Mammary epithelial cell (primary cell): ENCODE data around the gene GRIFIN.

Experiments
- EZH2 ChIP-seq: IDR thresholded peaks from 2 replicates; pipeline ENCODE4 v1.6.1; 2012; ENCODE audit warnings: low read length, inconsistent platforms, borderline replicate concordance
- TF ChIP-seq, protein P1 (sequence below), 2 donors: IDR thresholded peaks in 1 of 2; conservative IDR thresholded peaks in 1 of 2; 2 replicates each; pipeline ENCODE4 v1.5.1; 2011 to 2012; ENCODE audit warnings: inconsistent platforms in 2 of 2, low read length in 2 of 2, mild to moderate bottlenecking in 2 of 2, control low read depth in 1 of 2, low read depth in 1 of 2; ENCODE audit not compliant: insufficient read depth in 1 of 2; ENCODE audit errors: extremely low read depth in 1 of 2

DNA sequence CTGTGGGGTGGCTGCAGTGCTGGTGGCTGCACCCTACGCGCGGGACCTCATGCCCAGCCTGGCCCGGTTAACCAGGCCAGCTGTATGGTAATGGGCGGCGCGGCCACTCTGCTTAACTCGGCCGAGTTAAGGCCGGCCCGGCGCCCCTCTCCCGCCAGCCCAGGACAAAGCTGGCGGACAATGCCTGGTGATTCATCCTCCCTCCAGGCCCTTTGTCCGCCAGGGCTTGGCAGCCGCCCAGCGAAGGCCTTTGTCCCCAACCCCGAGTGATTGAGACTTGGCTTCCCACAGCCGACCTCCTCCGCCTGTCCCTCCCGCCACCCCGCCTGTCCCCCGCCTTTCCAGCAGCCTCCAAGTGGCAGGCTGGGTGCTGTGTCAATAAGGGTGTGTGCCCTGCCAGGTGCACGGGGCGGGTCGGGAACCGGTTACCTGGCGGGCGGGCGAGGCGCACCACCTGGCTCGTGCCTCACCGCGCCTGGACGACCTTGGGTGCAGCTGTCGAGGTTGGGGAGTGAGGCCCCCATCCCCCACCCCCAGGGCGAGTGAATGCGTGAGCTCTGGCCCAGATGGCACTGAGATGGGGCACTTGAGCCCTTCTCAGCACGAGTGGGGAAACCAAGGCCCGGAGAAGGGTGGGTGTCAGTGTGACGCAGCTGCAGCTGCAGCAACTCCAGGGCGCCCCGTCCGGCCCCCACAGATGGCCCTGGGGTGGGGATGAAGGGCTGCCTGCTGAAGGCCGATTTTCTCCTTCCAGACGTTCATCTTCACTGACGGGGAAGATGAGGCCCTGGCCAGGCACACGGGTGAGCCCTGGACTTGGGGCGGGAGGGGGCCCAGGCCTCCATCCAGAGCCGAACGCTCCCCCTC, 48.0 kb upstream of the GRIFIN start:
- TF ChIP-seq, protein P1, sequence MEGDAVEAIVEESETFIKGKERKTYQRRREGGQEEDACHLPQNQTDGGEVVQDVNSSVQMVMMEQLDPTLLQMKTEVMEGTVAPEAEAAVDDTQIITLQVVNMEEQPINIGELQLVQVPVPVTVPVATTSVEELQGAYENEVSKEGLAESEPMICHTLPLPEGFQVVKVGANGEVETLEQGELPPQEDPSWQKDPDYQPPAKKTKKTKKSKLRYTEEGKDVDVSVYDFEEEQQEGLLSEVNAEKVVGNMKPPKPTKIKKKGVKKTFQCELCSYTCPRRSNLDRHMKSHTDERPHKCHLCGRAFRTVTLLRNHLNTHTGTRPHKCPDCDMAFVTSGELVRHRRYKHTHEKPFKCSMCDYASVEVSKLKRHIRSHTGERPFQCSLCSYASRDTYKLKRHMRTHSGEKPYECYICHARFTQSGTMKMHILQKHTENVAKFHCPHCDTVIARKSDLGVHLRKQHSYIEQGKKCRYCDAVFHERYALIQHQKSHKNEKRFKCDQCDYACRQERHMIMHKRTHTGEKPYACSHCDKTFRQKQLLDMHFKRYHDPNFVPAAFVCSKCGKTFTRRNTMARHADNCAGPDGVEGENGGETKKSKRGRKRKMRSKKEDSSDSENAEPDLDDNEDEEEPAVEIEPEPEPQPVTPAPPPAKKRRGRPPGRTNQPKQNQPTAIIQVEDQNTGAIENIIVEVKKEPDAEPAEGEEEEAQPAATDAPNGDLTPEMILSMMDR (conservative IDR thresholded peaks at IDR 0.05 in 1 of 2, IDR thresholded peaks at IDR 0.05 in 1 of 2; ENCODE audit: extremely low read depth in 1 of 2, insufficient read depth in 1 of 2, low read depth in 1 of 2, low read length in 2 of 2): no peak
- no peak for TF ChIP-seq EZH2
